Skin epidermis (tissue), 12 donors: ENCODE results near the gene TLE7.

ENCODE experiments used
- H3K27ac ChIP-seq, 21 experiments: fragments of 200-600 bp; sonication (generic) in 11 of 21; one replicate each; pipeline ENCODE4 v1.5.0; 2020; ENCODE audit warnings: mild to moderate bottlenecking in 3 of 21, inconsistent platforms in 2 of 21, moderate library complexity in 2 of 21
- H3K4me3 ChIP-seq, 7 experiments: fragments of 200-600 bp; sonication (generic) in 2 of 7; one replicate each; pipeline ENCODE4 v1.5.0; 2020; ENCODE audit warnings: inconsistent platforms in 2 of 7, mild to moderate bottlenecking in 2 of 7, moderate library complexity in 1 of 7

The TLE7 gene

GRCh38 chr16:71453036-71453435 is 11.2 kb upstream of the TLE7 start:
- H3K4me3 ChIP-seq, result no peak overlapping the region
- no peak overlapping the region for H3K27ac ChIP-seq

- Histone ChIP-seq H3K4me3 (no peak overlapping the region), H3K27ac (no peak overlapping the region)
Observed at GRCh38 chr16:71449020-71449419, 7.2 kb upstream of the TLE7 start.

GRCh38 chr16:71448274-71448866 is 6.5 kb upstream of the TLE7 start:
- Histone ChIP-seq H3K4me3 (no peak overlapping the region), H3K27ac (no peak overlapping the region)

GRCh38 chr16:71443714-71444113 is 1.9 kb upstream of the TLE7 start:
- no peak overlapping the region for H3K4me3 ChIP-seq
- no peak overlapping the region for H3K27ac ChIP-seq

GRCh38 chr16:71441348-71442050 is 355 bp downstream of the TLE7 start:
- H3K27ac ChIP-seq, result no peak overlapping the region
- H3K4me3 ChIP-seq, result no peak overlapping the region

- no peak overlapping the region for H3K4me3 ChIP-seq
- H3K27ac ChIP-seq, result no peak overlapping the region
Observed at GRCh38 chr16:71440669-71441347, 1.0 kb downstream of the TLE7 start.

- no peak overlapping the region for H3K4me3 ChIP-seq
- H3K27ac ChIP-seq, result no peak overlapping the region
Observed at GRCh38 chr16:71439523-71439922, 2.3 kb downstream of the TLE7 start.

GRCh38 chr16:71436473-71436872 is 5.4 kb downstream of the TLE7 start:
- Histone ChIP-seq H3K27ac (no peak overlapping the region), H3K4me3 (no peak overlapping the region)

- Histone ChIP-seq H3K27ac (no peak overlapping the region), H3K4me3 (no peak overlapping the region)
Observed at GRCh38 chr16:71432906-71433305, 8.9 kb downstream of the TLE7 start.

- Histone ChIP-seq H3K4me3 (no peak overlapping the region), H3K27ac (no peak overlapping the region)
Observed at GRCh38 chr16:71431991-71432390, 9.9 kb downstream of the TLE7 start.

- H3K4me3 ChIP-seq, result no peak overlapping the region
- no peak overlapping the region for H3K27ac ChIP-seq
Observed at GRCh38 chr16:71431176-71431575, 10.7 kb downstream of the TLE7 start.

- no peak overlapping the region for H3K4me3 ChIP-seq
- H3K27ac ChIP-seq, result no peak overlapping the region
Observed at GRCh38 chr16:71430744-71431143, 11.1 kb downstream of the TLE7 start.

- Histone ChIP-seq H3K27ac (no peak overlapping the region), H3K4me3 (no peak overlapping the region)
Observed at GRCh38 chr16:71429581-71429980, 12.3 kb downstream of the TLE7 start.

- H3K27ac ChIP-seq, result no peak overlapping the region
- H3K4me3 ChIP-seq, result no peak overlapping the region
Observed at GRCh38 chr16:71428883-71429282, 13.0 kb downstream of the TLE7 start.

GRCh38 chr16:71428385-71428784 is 13.5 kb downstream of the TLE7 start:
- Histone ChIP-seq H3K27ac (no peak overlapping the region), H3K4me3 (no peak overlapping the region)

GRCh38 chr16:71426880-71427615 is 14.8 kb downstream of the TLE7 start:
- Histone ChIP-seq H3K4me3 (no peak overlapping the region), H3K27ac (no peak overlapping the region)

- Histone ChIP-seq H3K27ac (no peak overlapping the region), H3K4me3 (no peak overlapping the region)
Observed at GRCh38 chr16:71426069-71426879, 15.6 kb downstream of the TLE7 start.

- H3K27ac ChIP-seq, result no peak overlapping the region
- H3K4me3 ChIP-seq, result no peak overlapping the region
Observed at GRCh38 chr16:71425746-71426068, 16.1 kb downstream of the TLE7 start.

GRCh38 chr16:71424626-71425025 is 17.2 kb downstream of the TLE7 start:
- H3K27ac ChIP-seq, result no peak overlapping the region

GRCh38 chr16:71423865-71424264 is 18.0 kb downstream of the TLE7 start:
- Histone ChIP-seq H3K27ac (no peak overlapping the region), H3K4me3 (no peak overlapping the region)

More at GRCh38 chr16:71424626-71425025, 17.2 kb downstream of the TLE7 start:
- no peak overlapping the region for H3K4me3 ChIP-seq
